A549 (cell line): Measurements from ENCODE around the gene TEAD4. TPM values are rescaled to one million over a fixed set of nuclear protein-coding genes. Genes with fewer than 3 reads are reported as not detected.

Experiments
- ATAC-seq, 2 experiments: fragments of 200-7000 bp in 1 of 2; fragments of >200 bp in 1 of 2; cut with Nextera tagmentation in 1 of 2; cut with Tn5 transposase in 1 of 2; 3 replicates each; pipeline versions ENCODE4 v1.8.0 to v1.9.1; 2018 to 2020; ENCODE audit warnings: mild to moderate bottlenecking in 1 of 2, moderate library complexity in 1 of 2
- CTCF ChIA-PET: fragments of 300-600 bp; sonication (Branson Sonifier 250); formaldehyde crosslinking; extraction: SDS; loops from one replicate; lab custom pipeline; 2021; ENCODE audit warnings: antibody characterized with exemption, inconsistent platforms; lab: Yijun Ruan, JAX
- POLR2A ChIA-PET: fragments of 350-600 bp; formaldehyde crosslinking; extraction: SDS; loops from one replicate; lab custom pipeline; 2021; ENCODE audit warnings: antibody characterized with exemption, inconsistent platforms; lab: Yijun Ruan, JAX
- DNase-seq, 2 experiments: peaks; one replicate each; pipeline versions ENCODE4 v3.0.0 to v3.0.0-alpha.2; 2011 to 2016; ENCODE audit warnings: low read depth in 1 of 2, low spot score in 1 of 2
- FAIRE-seq: peaks from 2 replicates; lab custom pipeline; 2011; peaks lifted over from hg19 to GRCh38; lab: Jason Lieb, UNC
- H3K27ac ChIP-seq, 2 experiments: fragments of >200 bp; sonication (Bioruptor Twin); formaldehyde crosslinking; 3 replicates each; pipeline ENCODE4 v1.5.1; 2016 to 2017
- H3K4me1 ChIP-seq: fragments of >200 bp; sonication (Bioruptor Twin); formaldehyde crosslinking; 3 replicates; pipeline ENCODE4 v1.6.1; 2016
- H3K4me2 ChIP-seq: fragments of >200 bp; sonication (Bioruptor Twin); formaldehyde crosslinking; 3 replicates; pipeline ENCODE4 v1.6.1; 2016
- H3K4me3 ChIP-seq: fragments of >200 bp; sonication (Bioruptor Twin); formaldehyde crosslinking; 3 replicates; pipeline ENCODE4 v1.5.1; 2016
- H3K9me3 ChIP-seq: fragments of >200 bp; sonication (Bioruptor Twin); formaldehyde crosslinking; 3 replicates; pipeline ENCODE4 v1.6.1; 2016
- CBX2 ChIP-seq: fragments of 200-600 bp; sonication (generic); IDR thresholded peaks from 2 replicates; pipeline ENCODE4 v1.6.1; 2016; ENCODE audit warnings: low read depth, mild to moderate bottlenecking, borderline replicate concordance
- CBX8 ChIP-seq: fragments of 200-600 bp; sonication (generic); IDR thresholded peaks from 2 replicates; pipeline ENCODE4 v1.6.1; 2016
- CEBPB ChIP-seq, 2 experiments: fragments of >200 bp in 1 of 2; sonication (Bioruptor Twin) in 1 of 2; formaldehyde crosslinking in 1 of 2; IDR thresholded peaks; 2 replicates each; pipeline ENCODE4 v1.6.1; 2012 to 2016
- EHF ChIP-seq: fragments of 250-450 bp; sonication (Bioruptor Pico); IDR thresholded peaks from 2 replicates; pipeline ENCODE4 v1.5.0; 2020; ENCODE audit warnings: mild to moderate bottlenecking
- EHMT2 ChIP-seq: fragments of 200-600 bp; sonication (generic); IDR thresholded peaks from 2 replicates; pipeline ENCODE4 v1.6.1; 2016; ENCODE audit warnings: antibody characterized with exemption, low read depth, mild to moderate bottlenecking, moderate library complexity
- FOSL2 ChIP-seq, 2 experiments: fragments of 450-650 bp in 1 of 2; fragments of >200 bp in 1 of 2; sonication (Bioruptor Twin) in 1 of 2; formaldehyde crosslinking; IDR thresholded peaks; 2 replicates each; pipeline versions ENCODE4 v1.5.0 to v1.6.1; 2016 to 2020; ENCODE audit warnings: mild to moderate bottlenecking in 1 of 2, moderate library complexity in 1 of 2
- FOXS1 ChIP-seq: fragments of 250-450 bp; sonication (Bioruptor Pico); IDR thresholded peaks from 2 replicates; pipeline ENCODE4 v1.5.0; 2020; ENCODE audit warnings: mild to moderate bottlenecking, moderate library complexity
- GATA3 ChIP-seq: IDR thresholded peaks from 2 replicates; pipeline ENCODE4 v1.6.1; 2012; ENCODE audit warnings: borderline replicate concordance
- HDAC2 ChIP-seq: fragments of 200-600 bp; sonication (generic); IDR thresholded peaks from 2 replicates; pipeline ENCODE4 v1.6.1; 2016
- HEYL ChIP-seq: fragments of 250-450 bp; sonication (Bioruptor Pico); IDR thresholded peaks from 2 replicates; pipeline ENCODE4 v1.8.0; 2021; ENCODE audit warnings: mild to moderate bottlenecking, moderate library complexity
- HOXA7 ChIP-seq: fragments of 250-450 bp; sonication (Bioruptor Pico); IDR thresholded peaks from 2 replicates; pipeline ENCODE4 v1.5.0; 2020; ENCODE audit warnings: mild to moderate bottlenecking, moderate library complexity
- HOXB13 ChIP-seq: fragments of 250-450 bp; sonication (Bioruptor Pico); IDR thresholded peaks from 2 replicates; pipeline ENCODE4 v1.5.0; 2020; ENCODE audit warnings: low read depth, mild to moderate bottlenecking, moderate library complexity
- HOXB5 ChIP-seq: fragments of 250-450 bp; sonication (Bioruptor Pico); IDR thresholded peaks from 2 replicates; pipeline ENCODE4 v1.5.0; 2020; ENCODE audit warnings: mild to moderate bottlenecking, moderate library complexity
- JUN ChIP-seq, 2 experiments: fragments of >200 bp; sonication (Bioruptor Twin); formaldehyde crosslinking; IDR thresholded peaks; 2 replicates in 1 of 2; 3 replicates in 1 of 2; pipeline ENCODE4 v1.6.1; 2016 to 2017
- KDM1A ChIP-seq: fragments of 200-600 bp; sonication (generic); IDR thresholded peaks from 2 replicates; pipeline ENCODE4 v1.6.1; 2016; ENCODE audit warnings: low read depth, mild to moderate bottlenecking
- NR3C1 ChIP-seq: fragments of >200 bp; sonication (Bioruptor Twin); formaldehyde crosslinking; IDR thresholded peaks from 3 replicates; pipeline ENCODE4 v1.6.1; 2017
- PHF8 ChIP-seq: fragments of 200-600 bp; sonication (generic); IDR thresholded peaks from 2 replicates; pipeline ENCODE4 v1.6.1; 2016; ENCODE audit warnings: low read depth, mild to moderate bottlenecking, antibody characterized with exemption, moderate library complexity, borderline replicate concordance
- POLR2A ChIP-seq: IDR thresholded peaks from 2 replicates; pipeline ENCODE4 v1.6.1; 2012; ENCODE audit warnings: mild to moderate bottlenecking, low read length
- POLR2AphosphoS2 ChIP-seq: conservative IDR thresholded peaks from 2 replicates; pipeline ENCODE4 v1.6.1; 2012; ENCODE audit warnings: low read length, improper control_type of control experiment, inconsistent platforms
- RAD21 ChIP-seq, 2 experiments: fragments of >200 bp in 1 of 2; sonication (Bioruptor Twin) in 1 of 2; formaldehyde crosslinking in 1 of 2; IDR thresholded peaks in 1 of 2; conservative IDR thresholded peaks in 1 of 2; 2 replicates in 1 of 2; 3 replicates in 1 of 2; pipeline ENCODE4 v1.6.1; 2012 to 2018; ENCODE audit warnings: inconsistent platforms in 1 of 2
- RARB ChIP-seq: fragments of 250-450 bp; sonication (Bioruptor Pico); IDR thresholded peaks from 2 replicates; pipeline ENCODE4 v1.8.0; 2021; ENCODE audit warnings: mild to moderate bottlenecking, moderate library complexity
- RCOR1 ChIP-seq: fragments of 150-350 bp; IDR thresholded peaks from 2 replicates; pipeline ENCODE4 v1.6.1; 2014; ENCODE audit warnings: antibody characterized with exemption, low read length, low read depth
- SMC3 ChIP-seq: fragments of >200 bp; sonication (Bioruptor Twin); formaldehyde crosslinking; IDR thresholded peaks from 3 replicates; pipeline ENCODE4 v1.6.1; 2018; ENCODE audit warnings: inconsistent platforms
- TFCP2L1 ChIP-seq: fragments of 250-450 bp; sonication (Bioruptor Pico); IDR thresholded peaks from 2 replicates; pipeline ENCODE4 v1.5.0; 2021; ENCODE audit warnings: mild to moderate bottlenecking
- TP53 ChIP-seq: fragments of 250-450 bp; sonication (Bioruptor Pico); IDR thresholded peaks from 2 replicates; pipeline ENCODE4 v1.5.0; 2021; ENCODE audit warnings: mild to moderate bottlenecking, moderate library complexity
- ZC3H11A ChIP-seq: fragments of 450-650 bp; IDR thresholded peaks from 2 replicates; pipeline ENCODE4 v1.6.1; 2014; ENCODE audit warnings: antibody characterized with exemption, mild to moderate bottlenecking
- ZFP36 ChIP-seq: fragments of 450-650 bp; IDR thresholded peaks from 2 replicates; pipeline ENCODE4 v1.6.1; 2014; ENCODE audit warnings: borderline replicate concordance; ENCODE audit not compliant: partially characterized antibody
- ZNF302 ChIP-seq: fragments of 250-450 bp; sonication (Bioruptor Pico); IDR thresholded peaks from 2 replicates; pipeline ENCODE4 v1.9.0; 2021; ENCODE audit warnings: inconsistent platforms, mild to moderate bottlenecking, moderate library complexity
- ZSCAN20 ChIP-seq: fragments of 250-450 bp; sonication (Bioruptor Pico); IDR thresholded peaks from 2 replicates; pipeline ENCODE4 v1.8.0; 2022; ENCODE audit warnings: mild to moderate bottlenecking, moderate library complexity
- WGBS: methylation state at CpG from one replicate; pipeline ENCODE4 v1.1.6; 2017; ENCODE audit errors: missing lambda C conversion rate; 5-methylcytosine and 5-hydroxymethylcytosine counted together
- polyA plus RNA-seq, 4 experiments: library from polyadenylated mRNA; depleted of rRNA in 3 of 4; stranded (reverse); fragments of >200 nt; fragmentation: RNase III in 1 of 4; extraction: RNeasy Plus Mini Kit Qiagen cat#74134 plus additional on column Dnase treatment in 1 of 4; gene quantifications; 2 replicates in 3 of 4; 3 replicates in 1 of 4; pipeline ENCODE4 v1.2.3, GENCODE V29; 2011 to 2017
- TF ChIP-seq, protein P1 (sequence below): IDR thresholded peaks from 2 replicates; pipeline ENCODE4 v1.6.1; 2012
- TF ChIP-seq, protein P2 (sequence below): IDR thresholded peaks from 2 replicates; pipeline ENCODE4 v1.6.1; 2012; ENCODE audit warnings: low read depth, borderline replicate concordance
- TF ChIP-seq, protein P3 (sequence below): fragments of >200 bp; sonication (Bioruptor Twin); formaldehyde crosslinking; IDR thresholded peaks from 2 replicates; pipeline ENCODE4 v1.6.1; 2016
- TF ChIP-seq, protein P4 (sequence below): fragments of 200-600 bp; sonication (generic); IDR thresholded peaks from 2 replicates; pipeline ENCODE4 v1.6.1; 2016; ENCODE audit warnings: antibody characterized with exemption, mild to moderate bottlenecking, moderate library complexity
- TF ChIP-seq, protein P5 (sequence below): fragments of 250-450 bp; sonication (Bioruptor Pico); IDR thresholded peaks from 2 replicates; pipeline ENCODE4 v1.5.0; 2020; ENCODE audit warnings: low read depth, mild to moderate bottlenecking, moderate library complexity

Gene TEAD4
- polyA plus RNA-seq, 2 of the 4 experiments (the other 2 are of a cell fraction), result 22.6 to 31.8 TPM

DNA sequence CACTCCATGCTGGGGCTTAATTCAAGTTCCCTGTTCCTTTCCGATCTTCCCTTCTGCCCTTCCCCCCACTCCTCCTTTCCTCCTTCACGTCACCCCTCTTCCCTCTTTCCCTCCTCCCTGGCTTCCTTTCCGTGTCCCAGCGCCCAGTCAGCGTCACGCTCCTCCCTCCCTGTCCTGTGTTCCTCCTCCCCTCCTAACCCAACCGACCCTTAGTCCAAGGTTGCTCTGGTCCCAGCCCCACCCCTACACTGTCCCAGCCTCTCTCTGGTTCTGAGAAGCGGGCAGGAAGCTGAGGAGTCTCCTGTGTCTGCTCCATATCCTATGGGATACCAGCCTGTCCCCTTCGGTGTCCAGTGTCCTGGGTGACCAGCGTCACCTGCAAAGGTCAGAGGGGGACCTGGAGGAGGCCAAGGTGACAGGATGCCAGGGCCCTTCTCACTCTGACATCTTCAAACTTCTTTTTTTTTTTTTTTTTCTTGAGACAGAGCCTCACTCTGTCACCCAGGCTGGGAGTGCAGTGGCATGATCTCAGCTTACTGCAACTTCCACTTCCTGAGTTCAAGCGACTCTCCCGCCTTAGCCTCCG is 61.7 kb downstream of the TEAD4 start (continued):
- no peak for TF ChIP-seq EHF (CRISPR knock-in tag)
- TF ChIP-seq ZFP36, result no peak
- TF ChIP-seq HOXB5 (CRISPR knock-in tag), result no peak
- TF ChIP-seq FOXS1, result no peak
- TF ChIP-seq RARB (CRISPR knock-in tag), result no peak
- TF ChIP-seq, all 56 proteins: peak for 0

DNA sequence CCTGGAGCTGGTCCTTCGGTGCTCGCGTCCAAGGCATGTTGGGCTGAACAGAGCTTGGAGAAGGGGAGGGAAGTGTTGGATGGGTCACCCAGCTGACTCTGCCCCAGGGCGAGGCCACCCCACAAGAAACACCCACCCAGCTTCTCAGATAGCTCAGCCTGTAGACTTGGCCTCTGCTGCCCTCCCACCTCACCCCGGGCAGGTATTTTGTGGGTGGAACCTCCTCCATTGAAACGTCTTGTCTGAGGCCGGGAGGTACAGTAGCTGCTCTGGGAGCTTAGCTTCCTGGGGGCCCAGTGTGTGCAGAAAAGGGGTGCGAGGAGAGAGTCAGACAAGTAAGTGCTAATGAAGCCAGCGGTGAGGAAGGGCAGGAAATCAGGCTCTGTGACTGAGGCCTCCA is 63.2 kb downstream of the TEAD4 start:
- no peak for FAIRE-seq

DNA sequence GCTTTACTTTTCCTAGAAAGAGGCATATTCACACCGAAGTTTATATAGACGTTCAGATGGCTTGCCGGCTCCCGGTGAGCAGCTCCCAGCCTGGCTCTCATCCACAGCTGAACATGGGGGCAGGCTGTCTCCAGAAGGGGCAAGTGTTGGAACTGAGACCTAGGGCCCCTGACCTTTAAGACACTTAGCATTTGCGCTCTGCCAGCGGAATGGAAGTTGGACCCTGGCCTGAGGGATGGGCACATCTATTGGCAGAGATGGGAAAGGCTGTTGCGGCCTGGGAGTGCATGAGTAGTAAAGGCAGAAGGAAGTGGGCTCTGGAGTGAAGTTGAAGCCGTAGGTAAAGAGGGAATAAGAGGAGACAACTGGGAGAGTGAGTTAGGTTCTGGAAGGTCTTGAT is 63.8 kb downstream of the TEAD4 start:
- Histone ChIP-seq H3K9me3 (no peaks in the 10 kb centered on the region), H3K4me3 (no peak overlapping the region), H3K4me2 (no peak overlapping the region), H3K27ac (no peak overlapping the region), H3K4me1 (no peaks in the 10 kb centered on the region)
- ChIA-PET CTCF (interaction anchor here (0.9 to 4.9 kb wide), 4 partner anchors 9 to 138 kb away, joined by 3 to 24 read pairs (median 4); no protein-coding TSS in a partner anchor), POLR2A (no interaction called here)
- FAIRE-seq (no peak), DNase-seq (no peak), ATAC-seq (no peak)
- TF ChIP-seq PHF8, result no peak
- no peak for TF ChIP-seq KDM1A
- TF ChIP-seq, protein P1, sequence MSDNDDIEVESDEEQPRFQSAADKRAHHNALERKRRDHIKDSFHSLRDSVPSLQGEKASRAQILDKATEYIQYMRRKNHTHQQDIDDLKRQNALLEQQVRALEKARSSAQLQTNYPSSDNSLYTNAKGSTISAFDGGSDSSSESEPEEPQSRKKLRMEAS, result no peak
- TF ChIP-seq SMC3, result no peak
- no peak for TF ChIP-seq HOXA7 (CRISPR knock-in tag)
- no peak for TF ChIP-seq TFCP2L1 (CRISPR knock-in tag)
- TF ChIP-seq EHMT2, result no peak
- no peak for TF ChIP-seq POLR2AphosphoS2
- no peak for TF ChIP-seq CBX2
- no peak for TF ChIP-seq EHF (CRISPR knock-in tag)
- TF ChIP-seq, protein P2, sequence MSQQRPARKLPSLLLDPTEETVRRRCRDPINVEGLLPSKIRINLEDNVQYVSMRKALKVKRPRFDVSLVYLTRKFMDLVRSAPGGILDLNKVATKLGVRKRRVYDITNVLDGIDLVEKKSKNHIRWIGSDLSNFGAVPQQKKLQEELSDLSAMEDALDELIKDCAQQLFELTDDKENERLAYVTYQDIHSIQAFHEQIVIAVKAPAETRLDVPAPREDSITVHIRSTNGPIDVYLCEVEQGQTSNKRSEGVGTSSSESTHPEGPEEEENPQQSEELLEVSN, result no peak
- TF ChIP-seq, protein P3, sequence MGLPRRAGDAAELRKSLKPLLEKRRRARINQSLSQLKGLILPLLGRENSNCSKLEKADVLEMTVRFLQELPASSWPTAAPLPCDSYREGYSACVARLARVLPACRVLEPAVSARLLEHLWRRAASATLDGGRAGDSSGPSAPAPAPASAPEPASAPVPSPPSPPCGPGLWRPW, result no peak
- no peak for TF ChIP-seq NR3C1
- TF ChIP-seq RAD21 (conservative IDR thresholded peaks at IDR 0.05 in 1 of 2, IDR thresholded peaks at IDR 0.05 in 1 of 2), result no peak
- no peak for TF ChIP-seq HOXB5 (CRISPR knock-in tag)
- TF ChIP-seq, protein P4, sequence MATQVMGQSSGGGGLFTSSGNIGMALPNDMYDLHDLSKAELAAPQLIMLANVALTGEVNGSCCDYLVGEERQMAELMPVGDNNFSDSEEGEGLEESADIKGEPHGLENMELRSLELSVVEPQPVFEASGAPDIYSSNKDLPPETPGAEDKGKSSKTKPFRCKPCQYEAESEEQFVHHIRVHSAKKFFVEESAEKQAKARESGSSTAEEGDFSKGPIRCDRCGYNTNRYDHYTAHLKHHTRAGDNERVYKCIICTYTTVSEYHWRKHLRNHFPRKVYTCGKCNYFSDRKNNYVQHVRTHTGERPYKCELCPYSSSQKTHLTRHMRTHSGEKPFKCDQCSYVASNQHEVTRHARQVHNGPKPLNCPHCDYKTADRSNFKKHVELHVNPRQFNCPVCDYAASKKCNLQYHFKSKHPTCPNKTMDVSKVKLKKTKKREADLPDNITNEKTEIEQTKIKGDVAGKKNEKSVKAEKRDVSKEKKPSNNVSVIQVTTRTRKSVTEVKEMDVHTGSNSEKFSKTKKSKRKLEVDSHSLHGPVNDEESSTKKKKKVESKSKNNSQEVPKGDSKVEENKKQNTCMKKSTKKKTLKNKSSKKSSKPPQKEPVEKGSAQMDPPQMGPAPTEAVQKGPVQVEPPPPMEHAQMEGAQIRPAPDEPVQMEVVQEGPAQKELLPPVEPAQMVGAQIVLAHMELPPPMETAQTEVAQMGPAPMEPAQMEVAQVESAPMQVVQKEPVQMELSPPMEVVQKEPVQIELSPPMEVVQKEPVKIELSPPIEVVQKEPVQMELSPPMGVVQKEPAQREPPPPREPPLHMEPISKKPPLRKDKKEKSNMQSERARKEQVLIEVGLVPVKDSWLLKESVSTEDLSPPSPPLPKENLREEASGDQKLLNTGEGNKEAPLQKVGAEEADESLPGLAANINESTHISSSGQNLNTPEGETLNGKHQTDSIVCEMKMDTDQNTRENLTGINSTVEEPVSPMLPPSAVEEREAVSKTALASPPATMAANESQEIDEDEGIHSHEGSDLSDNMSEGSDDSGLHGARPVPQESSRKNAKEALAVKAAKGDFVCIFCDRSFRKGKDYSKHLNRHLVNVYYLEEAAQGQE, result no peak
- TF ChIP-seq ZNF302 (CRISPR knock-in tag), result no peak
- TF ChIP-seq JUN (IDR thresholded peaks at IDR 0.05), result no peak
- TF ChIP-seq FOSL2 (IDR thresholded peaks at IDR 0.05), result no peak
- no peak for TF ChIP-seq FOSL2 (CRISPR knock-in tag; IDR thresholded peaks at IDR 0.05)
- 92% methylated on average over 8 of the region's 8 CpGs for WGBS

More for the DNA sequence above, 63.2 kb downstream of the TEAD4 start:
- H3K27ac ChIP-seq, result no peak overlapping the region
- no peak for DNase-seq
- no peaks in the 10 kb centered on the region for H3K9me3 ChIP-seq
- H3K4me3 ChIP-seq, result no peak overlapping the region
- POLR2A ChIA-PET, result no interaction called here
- TF ChIP-seq ZSCAN20 (no peak), CEBPB (IDR thresholded peaks at IDR 0.05) (no peak), RCOR1 (no peak), GATA3 (no peak), TP53 (CRISPR knock-in tag) (no peak), JUN (IDR thresholded peaks at IDR 0.05) (no peak), CBX8 (no peak), HDAC2 (no peak), HEYL (CRISPR knock-in tag) (no peak), ZC3H11A (no peak), FOXS1 (no peak), TFCP2L1 (CRISPR knock-in tag) (no peak), POLR2A (no peak), POLR2AphosphoS2 (no peak), HOXB13 (CRISPR knock-in tag) (no peak)
- TF ChIP-seq, protein P5, sequence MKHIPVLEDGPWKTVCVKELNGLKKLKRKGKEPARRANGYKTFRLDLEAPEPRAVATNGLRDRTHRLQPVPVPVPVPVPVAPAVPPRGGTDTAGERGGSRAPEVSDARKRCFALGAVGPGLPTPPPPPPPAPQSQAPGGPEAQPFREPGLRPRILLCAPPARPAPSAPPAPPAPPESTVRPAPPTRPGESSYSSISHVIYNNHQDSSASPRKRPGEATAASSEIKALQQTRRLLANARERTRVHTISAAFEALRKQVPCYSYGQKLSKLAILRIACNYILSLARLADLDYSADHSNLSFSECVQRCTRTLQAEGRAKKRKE (CRISPR knock-in tag), result no peak
- TF ChIP-seq, all 56 proteins: peak for 0
- Histone ChIP-seq H3K4me2 (no peak overlapping the region), H3K4me1 (no peaks in the 10 kb centered on the region)
- ATAC-seq, result no peak
- 93% methylated on average over 9 of the region's 9 CpGs for WGBS
- CTCF ChIA-PET, result interaction anchor here (0.9 to 4.9 kb wide), 4 partner anchors 8 to 137 kb away, joined by 3 to 24 read pairs (median 4); no protein-coding TSS in a partner anchor
